Transverse colon (tissue), 3 donors: ENCODE results near the gene HORMAD2.

ENCODE experiments used
- CTCF ChIP-seq, 5 experiments: fragments of 200-600 bp in 3 of 5; fragments of 450-650 bp in 2 of 5; sonication (generic) in 3 of 5; IDR thresholded peaks; 1 replicate in 2 of 5; 2 replicates in 3 of 5; pipeline ENCODE4 v1.5.1; 2016 to 2017; ENCODE audit warnings: antibody characterized with exemption in 5 of 5, inconsistent platforms in 3 of 5, mild to moderate bottlenecking in 2 of 5, moderate library complexity in 1 of 5
- POLR2A ChIP-seq: fragments of 450-650 bp; IDR thresholded peaks from one replicate; pipeline ENCODE4 v1.6.1; 2016; ENCODE audit warnings: antibody characterized with exemption, mild to moderate bottlenecking, moderate library complexity

GRCh38 chr22:30223303-30223702, 143.0 kb downstream of the HORMAD2 start:
- TF ChIP-seq POLR2A (no peak), CTCF (IDR thresholded peaks at IDR 0.05) (no peak)
